HTR-8/SVneo (cell line): ENCODE results near the gene ARHGEF4.

Experiments
- DNase-seq: peaks from one replicate; pipeline ENCODE4 v3.0.0; 2011; ENCODE audit warnings: low spot score, mixed read lengths; ENCODE audit not compliant: insufficient read length
- FAIRE-seq: peaks from 2 replicates; lab custom pipeline; 2011; peaks lifted over from hg19 to GRCh38; lab: Jason Lieb, UNC

Gene ARHGEF4

GRCh38 chr2:130831356-130831755 is 5.4 kb upstream of the ARHGEF4 start:
- FAIRE-seq (no peak), DNase-seq (no peak)

GRCh38 chr2:130832296-130832940 is 4.3 kb upstream of the ARHGEF4 start:
- DNase-seq, result no peak
- FAIRE-seq, result no peak

GRCh38 chr2:130834091-130834930 is 2.4 kb upstream of the ARHGEF4 start:
- DNase-seq, result no peak
- peak; percentile 46 for FAIRE-seq

- no peak for DNase-seq
- no peak for FAIRE-seq
Observed at GRCh38 chr2:130834931-130835765, 1.6 kb upstream of the ARHGEF4 start.

- no peak for DNase-seq
- no peak for FAIRE-seq
Observed at GRCh38 chr2:130835766-130836015, 1.0 kb upstream of the ARHGEF4 start.

GRCh38 chr2:130837175-130837810 is 579 bp downstream of the ARHGEF4 start:
- DNase-seq (no peak), FAIRE-seq (no peak)

GRCh38 chr2:130837811-130838565 is 1.3 kb downstream of the ARHGEF4 start:
- DNase-seq (no peak), FAIRE-seq (no peak)

GRCh38 chr2:130839011-130839780 is 2.5 kb downstream of the ARHGEF4 start:
- no peak for FAIRE-seq

GRCh38 chr2:130840506-130840905 is 3.8 kb downstream of the ARHGEF4 start:
- DNase-seq, result no peak
- no peak for FAIRE-seq

More at GRCh38 chr2:130839011-130839780, 2.5 kb downstream of the ARHGEF4 start:
- no peak for DNase-seq

GRCh38 chr2:130841741-130842365 is 5.1 kb downstream of the ARHGEF4 start:
- FAIRE-seq, result no peak

GRCh38 chr2:130842770-130843169 is 6.1 kb downstream of the ARHGEF4 start:
- no peak for DNase-seq

More at GRCh38 chr2:130841741-130842365, 5.1 kb downstream of the ARHGEF4 start:
- DNase-seq, result no peak

GRCh38 chr2:130843321-130843985 is 6.7 kb downstream of the ARHGEF4 start:
- no peak for DNase-seq

More at GRCh38 chr2:130842770-130843169, 6.1 kb downstream of the ARHGEF4 start:
- FAIRE-seq, result no peak

GRCh38 chr2:130844161-130844560 is 7.4 kb downstream of the ARHGEF4 start:
- no peak for FAIRE-seq

More at GRCh38 chr2:130843321-130843985, 6.7 kb downstream of the ARHGEF4 start:
- no peak for FAIRE-seq

GRCh38 chr2:130845505-130846085 is 8.9 kb downstream of the ARHGEF4 start:
- no peak for FAIRE-seq

More at GRCh38 chr2:130844161-130844560, 7.4 kb downstream of the ARHGEF4 start:
- no peak for DNase-seq

GRCh38 chr2:130846233-130846632 is 9.5 kb downstream of the ARHGEF4 start:
- no peak for DNase-seq
- no peak for FAIRE-seq

More at GRCh38 chr2:130845505-130846085, 8.9 kb downstream of the ARHGEF4 start:
- no peak for DNase-seq

GRCh38 chr2:130846686-130847375 is 10.1 kb downstream of the ARHGEF4 start:
- DNase-seq, result no peak
- no peak for FAIRE-seq
